ENCODE measurements around the gene GRID1. TPM values are rescaled to one million over a fixed set of nuclear protein-coding genes. Genes with fewer than 3 reads are reported as not detected.

Gene GRID1
- polyA plus RNA-seq, 1 donor (not counting 4 experiments of a cell fraction or from before 2014, with no cell fraction given), result 0.01 TPM

DNA sequence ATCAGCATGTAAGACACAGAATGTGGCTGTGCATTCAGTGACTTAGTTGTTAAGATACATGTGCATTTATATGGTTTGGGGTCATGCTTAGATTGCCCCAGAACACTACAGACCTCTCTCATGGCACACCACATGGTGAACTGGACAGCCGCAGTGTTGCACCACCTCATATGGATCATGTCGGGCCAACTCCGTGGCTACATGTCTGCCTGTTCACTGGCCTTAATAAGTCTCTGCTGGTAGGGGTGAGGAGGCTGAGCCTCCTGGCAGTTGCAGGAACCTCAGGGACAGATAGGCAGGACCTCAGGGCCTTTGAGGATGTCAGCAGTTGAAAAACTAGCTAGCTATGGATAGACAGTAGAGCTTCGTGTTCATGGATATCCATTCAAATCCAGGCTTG is 751.0 kb downstream of the GRID1 start:
- no peak for TF ChIP-seq EZH2 (IDR thresholded peaks at IDR 0.05; ENCODE audit: low read length)
- TF ChIP-seq, protein P1, sequence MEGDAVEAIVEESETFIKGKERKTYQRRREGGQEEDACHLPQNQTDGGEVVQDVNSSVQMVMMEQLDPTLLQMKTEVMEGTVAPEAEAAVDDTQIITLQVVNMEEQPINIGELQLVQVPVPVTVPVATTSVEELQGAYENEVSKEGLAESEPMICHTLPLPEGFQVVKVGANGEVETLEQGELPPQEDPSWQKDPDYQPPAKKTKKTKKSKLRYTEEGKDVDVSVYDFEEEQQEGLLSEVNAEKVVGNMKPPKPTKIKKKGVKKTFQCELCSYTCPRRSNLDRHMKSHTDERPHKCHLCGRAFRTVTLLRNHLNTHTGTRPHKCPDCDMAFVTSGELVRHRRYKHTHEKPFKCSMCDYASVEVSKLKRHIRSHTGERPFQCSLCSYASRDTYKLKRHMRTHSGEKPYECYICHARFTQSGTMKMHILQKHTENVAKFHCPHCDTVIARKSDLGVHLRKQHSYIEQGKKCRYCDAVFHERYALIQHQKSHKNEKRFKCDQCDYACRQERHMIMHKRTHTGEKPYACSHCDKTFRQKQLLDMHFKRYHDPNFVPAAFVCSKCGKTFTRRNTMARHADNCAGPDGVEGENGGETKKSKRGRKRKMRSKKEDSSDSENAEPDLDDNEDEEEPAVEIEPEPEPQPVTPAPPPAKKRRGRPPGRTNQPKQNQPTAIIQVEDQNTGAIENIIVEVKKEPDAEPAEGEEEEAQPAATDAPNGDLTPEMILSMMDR (optimal IDR thresholded peaks at IDR 0.05 in 1 of 3, IDR thresholded peaks at IDR 0.05 in 1 of 3, conservative IDR thresholded peaks at IDR 0.05 in 1 of 3; ENCODE audit: extremely low read depth in 1 of 3, insufficient read depth in 2 of 3, low read length in 3 of 3), result no peak
- dilution Hi-C loops (cut with MboI; ENCODE audit: extremely low pct_ligation_motif_present, low sequenced_read_pairs), result no loop called here
- no peak for FAIRE-seq

GRCh38 chr10:85614981-85615380 is 751.6 kb downstream of the GRID1 start:
- TF ChIP-seq, protein P1 (optimal IDR thresholded peaks at IDR 0.05 in 1 of 3, IDR thresholded peaks at IDR 0.05 in 1 of 3, conservative IDR thresholded peaks at IDR 0.05 in 1 of 3; ENCODE audit: extremely low read depth in 1 of 3, insufficient read depth in 2 of 3, low read length in 3 of 3), result no peak
- no peak for TF ChIP-seq EZH2 (IDR thresholded peaks at IDR 0.05; ENCODE audit: low read length)
- Histone ChIP-seq H3K4me2 (ENCODE audit: control insufficient read depth, extremely low read depth, insufficient read depth, low read depth, low read length) (no peak overlapping the region), H3K27ac (ENCODE audit: control insufficient read depth, insufficient read depth, low read length) (no peak overlapping the region), H3K36me3 (ENCODE audit: control insufficient read depth in 2 of 2, extremely low read depth in 1 of 2, insufficient read depth in 2 of 2, low read length in 2 of 2) (no peaks in the 10 kb centered on the region), H4K20me1 (ENCODE audit: control insufficient read depth, extremely low read depth, insufficient read depth, low read length) (no peaks in the 10 kb centered on the region), H3K9me3 (ENCODE audit: control insufficient read depth, low read depth, low read length) (no peaks in the 10 kb centered on the region), H3K79me2 (ENCODE audit: control insufficient read depth, insufficient read depth, low read length) (no peaks in the 10 kb centered on the region), H3K27me3 (ENCODE audit: control insufficient read depth, extremely low read depth, insufficient read depth, low read length) (no peaks in the 10 kb centered on the region), H3K4me1 (ENCODE audit: control insufficient read depth, extremely low read depth, insufficient read depth, low read length) (no peaks in the 10 kb centered on the region), H3K4me3 (ENCODE audit: control insufficient read depth in 2 of 3, extremely low read depth in 1 of 3, insufficient read depth in 2 of 3, low read depth in 1 of 3, low read length in 3 of 3) (no peak overlapping the region), H3K9ac (ENCODE audit: control insufficient read depth, extremely low read depth, insufficient read depth, low read length) (no peak overlapping the region), H2AFZ (ENCODE audit: control insufficient read depth, low read length) (no peak overlapping the region), H3K9me1 (ENCODE audit: control insufficient read depth, extremely low read depth, insufficient read depth, low read length) (no peaks in the 10 kb centered on the region)
- DNase-seq (ENCODE audit: low read depth, low spot score) (no peak), FAIRE-seq (no peak)
- dilution Hi-C loops (cut with MboI; ENCODE audit: extremely low pct_ligation_motif_present, low sequenced_read_pairs), result no loop called here

More for the DNA sequence above, 751.0 kb downstream of the GRID1 start:
- H4K20me1 ChIP-seq (ENCODE audit: control insufficient read depth, extremely low read depth, insufficient read depth, low read length), result no peaks in the 10 kb centered on the region
- H3K4me2 ChIP-seq (ENCODE audit: control insufficient read depth, extremely low read depth, insufficient read depth, low read depth, low read length), result no peak overlapping the region
- no peaks in the 10 kb centered on the region for H3K79me2 ChIP-seq (ENCODE audit: control insufficient read depth, insufficient read depth, low read length)
- no peak overlapping the region for H3K27ac ChIP-seq (ENCODE audit: control insufficient read depth, insufficient read depth, low read length)
- no peak for DNase-seq (ENCODE audit: low read depth, low spot score)
- H3K4me3 ChIP-seq (ENCODE audit: control insufficient read depth in 2 of 3, extremely low read depth in 1 of 3, insufficient read depth in 2 of 3, low read depth in 1 of 3, low read length in 3 of 3), result no peak overlapping the region
- H3K9ac ChIP-seq (ENCODE audit: control insufficient read depth, extremely low read depth, insufficient read depth, low read length), result no peak overlapping the region
- H2AFZ ChIP-seq (ENCODE audit: control insufficient read depth, low read length), result no peak overlapping the region
- H3K9me1 ChIP-seq (ENCODE audit: control insufficient read depth, extremely low read depth, insufficient read depth, low read length), result no peaks in the 10 kb centered on the region
- no peaks in the 10 kb centered on the region for H3K36me3 ChIP-seq (ENCODE audit: control insufficient read depth in 2 of 2, extremely low read depth in 1 of 2, insufficient read depth in 2 of 2, low read length in 2 of 2)
- H3K27me3 ChIP-seq (ENCODE audit: control insufficient read depth, extremely low read depth, insufficient read depth, low read length), result no peaks in the 10 kb centered on the region
- H3K4me1 ChIP-seq (ENCODE audit: control insufficient read depth, extremely low read depth, insufficient read depth, low read length), result no peaks in the 10 kb centered on the region
- H3K9me3 ChIP-seq (ENCODE audit: control insufficient read depth, low read depth, low read length), result no peaks in the 10 kb centered on the region
